CD4-positive, alpha-beta T cell (primary cell): Measurements from ENCODE around the gene IL18RAP. TPM values are rescaled to one million over a fixed set of nuclear protein-coding genes. Genes with fewer than 3 reads are reported as not detected.

Source experiments
- ATAC-seq: fragments of 200-7000 bp; cut with Tn5 transposase; one replicate; pipeline ENCODE4 v1.10.0; 2022; ENCODE audit warnings: mild to moderate bottlenecking; ENCODE audit not compliant: poor library complexity
- CTCF ChIA-PET: fragments of 350-600 bp; sonication (Branson Sonifier 250); formaldehyde crosslinking; loops from one replicate; lab custom pipeline; 2021; ENCODE audit warnings: antibody characterized with exemption, inconsistent platforms; lab: Charles Lee
- POLR2A ChIA-PET: fragments of 350-600 bp; sonication (Branson Sonifier 250); formaldehyde crosslinking; loops from one replicate; lab custom pipeline; 2021; ENCODE audit warnings: antibody characterized with exemption, inconsistent platforms; lab: Charles Lee
- DNase-seq, 14 experiments: peaks; one replicate each; pipeline ENCODE4 v3.0.0-alpha.2; 2013 to 2020; ENCODE audit warnings: mixed read lengths in 2 of 14
- H3K27ac ChIP-seq, 2 donors: one replicate each; pipeline versions ENCODE4 v1.5.1 to v1.7.0; 2013; ENCODE audit warnings: low read length in 2 of 2, low read depth in 1 of 2, mild to moderate bottlenecking in 1 of 2
- H3K27me3 ChIP-seq, 2 experiments: 1 replicate in 1 of 2; 2 replicates in 1 of 2; pipeline versions ENCODE4 v1.6.1 to v1.7.0; 2013; ENCODE audit warnings: low read length in 2 of 2, control low read depth in 1 of 2, mild to moderate bottlenecking in 1 of 2, moderate library complexity in 1 of 2; ENCODE audit not compliant: insufficient read depth in 2 of 2, control insufficient read depth in 1 of 2
- H3K36me3 ChIP-seq: one replicate; pipeline ENCODE4 v1.6.1; 2013; ENCODE audit warnings: low read length, control low read depth; ENCODE audit not compliant: insufficient read depth
- H3K4me1 ChIP-seq: one replicate; pipeline ENCODE4 v1.6.1; 2013; ENCODE audit warnings: low read length, control low read depth; ENCODE audit not compliant: insufficient read depth
- H3K4me3 ChIP-seq: one replicate; pipeline ENCODE4 v1.5.1; 2013; ENCODE audit warnings: mild to moderate bottlenecking, low read length, moderate library complexity
- H3K9me3 ChIP-seq, 2 experiments: 1 replicate in 1 of 2; 2 replicates in 1 of 2; pipeline versions ENCODE4 v1.6.1 to v1.7.0; 2013; ENCODE audit warnings: low read length in 2 of 2, mild to moderate bottlenecking in 2 of 2, control low read depth in 1 of 2, moderate library complexity in 1 of 2; ENCODE audit not compliant: control insufficient read depth in 1 of 2, insufficient read depth in 1 of 2
- H3K27ac Mint-ChIP-seq: one replicate; pipeline ENCODE4 v1.8.0; 2020; ENCODE audit warnings: mixed read lengths
- H3K27me3 Mint-ChIP-seq: one replicate; pipeline ENCODE4 v1.8.0; 2021; ENCODE audit warnings: mixed read lengths
- H3K36me3 Mint-ChIP-seq: one replicate; pipeline ENCODE4 v1.8.0; 2021; ENCODE audit warnings: low read depth, mixed read lengths
- H3K4me1 Mint-ChIP-seq: one replicate; pipeline ENCODE4 v1.8.0; 2021; ENCODE audit warnings: low read depth, mixed read lengths
- H3K4me3 Mint-ChIP-seq: one replicate; pipeline ENCODE4 v1.8.0; 2020; ENCODE audit warnings: mild to moderate bottlenecking, mixed read lengths
- H3K9me3 Mint-ChIP-seq: one replicate; pipeline ENCODE4 v1.8.0; 2020; ENCODE audit warnings: mixed read lengths
- CTCF ChIP-seq: fragments of 200-600 bp; IDR thresholded peaks from one replicate; pipeline ENCODE4 v1.8.0; 2022; ENCODE audit warnings: antibody characterized with exemption, mild to moderate bottlenecking
- intact Hi-C, 2 experiments: fragments of 100-400 bp; cut with DNase I in 1 of 2; cut with micrococcal nuclease in 1 of 2; formaldehyde crosslinking; loops; one replicate each; pipeline versions ENCODE4 v1.15.1 to v1.9.0; 2023 to 2025; cut with DNase I, micrococcal nuclease
- microRNA-seq: library from miRNA; unstranded; fragments of <30 nt; microRNA quantifications from one replicate; pipeline ENCODE4 v1.2.0, GENCODE V29; 2021; ENCODE audit warnings: borderline microRNAs expressed, borderline replicate concordance
- total RNA-seq, 174 experiments: library from RNA in 2 of 174; stranded (reverse) in 2 of 174; gene quantifications; one replicate each; pipeline ENCODE4 v1.2.3 and lab custom pipeline; 2021 to 2026

Gene IL18RAP
- total RNA-seq, 2 experiments from 2014 or later, result 2.3 to 2.6 TPM

GRCh38 chr2:102498414-102498813, 75.5 kb downstream of the IL18RAP start:
- CTCF ChIA-PET, result no interaction called here
- no peak overlapping the region for H3K27ac Mint-ChIP-seq

DNA sequence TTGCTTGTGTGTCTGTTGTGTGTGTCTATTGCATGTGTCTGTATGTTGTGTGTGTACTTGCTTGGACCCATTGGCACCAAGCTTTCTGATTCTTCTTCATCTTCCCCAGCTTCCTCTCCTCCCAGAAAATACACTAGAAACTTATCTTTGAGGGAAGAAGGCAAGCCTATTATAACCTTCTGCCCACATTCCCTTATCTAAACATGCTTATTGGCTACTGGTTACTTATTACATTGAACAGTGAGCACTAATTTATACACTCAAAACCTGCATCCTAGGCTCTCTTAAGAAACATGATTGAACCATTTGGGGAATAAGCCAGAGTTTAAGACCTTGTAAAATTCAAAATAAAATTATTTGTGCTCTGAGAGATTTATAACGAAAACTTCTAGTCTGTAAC, 76.6 kb downstream of the IL18RAP start:
- H3K27me3 ChIP-seq, result peaks cover 2 to 4% of the 10 kb centered on the region in 2 experiments
- H3K27me3 Mint-ChIP-seq, result peaks cover 13% of the 10 kb centered on the region
- intact Hi-C loops, result no loop called here
- no peaks in the 10 kb centered on the region for H3K9me3 Mint-ChIP-seq
- no peaks in the 10 kb centered on the region for H3K9me3 ChIP-seq
- no peak for TF ChIP-seq CTCF
- no peak for DNase-seq
- H3K36me3 ChIP-seq, result no peaks in the 10 kb centered on the region
- H3K4me3 ChIP-seq, result no peak overlapping the region
- H3K36me3 Mint-ChIP-seq, result no peaks in the 10 kb centered on the region
- ChIA-PET CTCF (no interaction called here), POLR2A (no interaction called here)
- no peak overlapping the region for H3K27ac ChIP-seq
- H3K27ac Mint-ChIP-seq, result no peak overlapping the region
- no peaks in the 10 kb centered on the region for H3K4me1 ChIP-seq
- H3K4me3 Mint-ChIP-seq, result no peak overlapping the region
- no peaks in the 10 kb centered on the region for H3K4me1 Mint-ChIP-seq
- no peak for ATAC-seq

More at GRCh38 chr2:102498414-102498813, 75.5 kb downstream of the IL18RAP start:
- peaks cover 2 to 7% of the 10 kb centered on the region in 2 experiments for H3K27me3 ChIP-seq
- peaks cover 9% of the 10 kb centered on the region for H3K27me3 Mint-ChIP-seq
- H3K4me1 ChIP-seq, result no peaks in the 10 kb centered on the region
- ATAC-seq, result no peak
- no peaks in the 10 kb centered on the region for H3K9me3 ChIP-seq
- H3K9me3 Mint-ChIP-seq, result no peaks in the 10 kb centered on the region
- DNase-seq, result no peak
- no peak overlapping the region for H3K4me3 Mint-ChIP-seq
- POLR2A ChIA-PET, result no interaction called here
- H3K36me3 ChIP-seq, result no peaks in the 10 kb centered on the region
- H3K36me3 Mint-ChIP-seq, result no peaks in the 10 kb centered on the region
- TF ChIP-seq CTCF, result no peak
- no peaks in the 10 kb centered on the region for H3K4me1 Mint-ChIP-seq
- no peak overlapping the region for H3K4me3 ChIP-seq
- intact Hi-C loops, result no loop called here
- H3K27ac ChIP-seq, result no peak overlapping the region

Small RNA genes lying within 50 kb of the gene (microRNA-seq; reads per million reads assigned to microRNA genes)
- 7.7 reads per million, percentile 33 among the genes with 10 or more reads in this experiment for gene MIR4772

Other genes starting within 250 kb of the IL18RAP start
- not detected for gene IL1RL2, start 236.1 kb upstream of the IL18RAP start, total RNA-seq
- not detected for gene IL1RL1, start 111.6 kb upstream of the IL18RAP start, total RNA-seq
- 1 to 10 TPM; 7.6 to 9.1 TPM for gene IL18R1, start 67.4 kb upstream of the IL18RAP start, total RNA-seq
- gene SLC9A4, start 50.1 kb downstream of the IL18RAP start, total RNA-seq, result not detected
- not detected for gene SLC9A2, start 196.4 kb downstream of the IL18RAP start, total RNA-seq